22Rv1 (cell line): Measurements from ENCODE around the gene NOD1.

Source experiments
- H3K27ac ChIP-seq: fragments of 450-650 bp; 2 replicates; pipeline ENCODE4 v1.5.1; 2017
- ZFX ChIP-seq: fragments of 450-650 bp; IDR thresholded peaks from 2 replicates; pipeline ENCODE4 v1.6.1; 2017; ENCODE audit warnings: antibody characterized with exemption, borderline replicate concordance
- TF ChIP-seq, protein P1 (sequence below): fragments of 450-650 bp; IDR thresholded peaks from 2 replicates; pipeline ENCODE4 v1.5.1; 2017; ENCODE audit warnings: mild to moderate bottlenecking

The NOD1 gene

GRCh38 chr7:30458311-30458710, 20.3 kb downstream of the NOD1 start:
- no peak for TF ChIP-seq ZFX
- TF ChIP-seq, protein P1, sequence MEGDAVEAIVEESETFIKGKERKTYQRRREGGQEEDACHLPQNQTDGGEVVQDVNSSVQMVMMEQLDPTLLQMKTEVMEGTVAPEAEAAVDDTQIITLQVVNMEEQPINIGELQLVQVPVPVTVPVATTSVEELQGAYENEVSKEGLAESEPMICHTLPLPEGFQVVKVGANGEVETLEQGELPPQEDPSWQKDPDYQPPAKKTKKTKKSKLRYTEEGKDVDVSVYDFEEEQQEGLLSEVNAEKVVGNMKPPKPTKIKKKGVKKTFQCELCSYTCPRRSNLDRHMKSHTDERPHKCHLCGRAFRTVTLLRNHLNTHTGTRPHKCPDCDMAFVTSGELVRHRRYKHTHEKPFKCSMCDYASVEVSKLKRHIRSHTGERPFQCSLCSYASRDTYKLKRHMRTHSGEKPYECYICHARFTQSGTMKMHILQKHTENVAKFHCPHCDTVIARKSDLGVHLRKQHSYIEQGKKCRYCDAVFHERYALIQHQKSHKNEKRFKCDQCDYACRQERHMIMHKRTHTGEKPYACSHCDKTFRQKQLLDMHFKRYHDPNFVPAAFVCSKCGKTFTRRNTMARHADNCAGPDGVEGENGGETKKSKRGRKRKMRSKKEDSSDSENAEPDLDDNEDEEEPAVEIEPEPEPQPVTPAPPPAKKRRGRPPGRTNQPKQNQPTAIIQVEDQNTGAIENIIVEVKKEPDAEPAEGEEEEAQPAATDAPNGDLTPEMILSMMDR: no peak
- H3K27ac ChIP-seq: no peak overlapping the region

DNA sequence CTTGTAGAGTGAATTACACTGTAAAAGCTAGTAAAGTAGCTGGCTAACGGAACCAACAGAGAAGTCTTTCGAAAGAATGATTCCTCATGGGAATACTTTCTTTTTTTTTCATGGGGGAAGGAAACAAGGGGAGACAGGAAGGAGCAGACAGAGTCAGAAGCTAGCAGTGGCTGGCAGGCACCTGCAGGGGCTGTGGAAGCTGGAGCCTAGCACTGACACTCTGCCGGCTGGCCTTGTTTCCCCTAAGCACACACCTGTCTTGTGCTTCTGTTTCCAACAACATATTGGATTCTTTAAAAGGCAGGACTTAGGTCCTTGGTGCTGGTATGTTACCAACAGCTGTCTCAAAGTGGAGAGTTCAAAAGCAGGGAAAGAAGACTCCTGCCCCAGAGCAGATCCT, 24.7 kb downstream of the NOD1 start:
- H3K27ac ChIP-seq: no peak overlapping the region
- no peak for TF ChIP-seq ZFX
- TF ChIP-seq, protein P1: no peak

GRCh38 chr7:30453016-30453415, 25.6 kb downstream of the NOD1 start:
- TF ChIP-seq ZFX: no peak
- TF ChIP-seq, protein P1: no peak
- no peak overlapping the region for H3K27ac ChIP-seq

DNA sequence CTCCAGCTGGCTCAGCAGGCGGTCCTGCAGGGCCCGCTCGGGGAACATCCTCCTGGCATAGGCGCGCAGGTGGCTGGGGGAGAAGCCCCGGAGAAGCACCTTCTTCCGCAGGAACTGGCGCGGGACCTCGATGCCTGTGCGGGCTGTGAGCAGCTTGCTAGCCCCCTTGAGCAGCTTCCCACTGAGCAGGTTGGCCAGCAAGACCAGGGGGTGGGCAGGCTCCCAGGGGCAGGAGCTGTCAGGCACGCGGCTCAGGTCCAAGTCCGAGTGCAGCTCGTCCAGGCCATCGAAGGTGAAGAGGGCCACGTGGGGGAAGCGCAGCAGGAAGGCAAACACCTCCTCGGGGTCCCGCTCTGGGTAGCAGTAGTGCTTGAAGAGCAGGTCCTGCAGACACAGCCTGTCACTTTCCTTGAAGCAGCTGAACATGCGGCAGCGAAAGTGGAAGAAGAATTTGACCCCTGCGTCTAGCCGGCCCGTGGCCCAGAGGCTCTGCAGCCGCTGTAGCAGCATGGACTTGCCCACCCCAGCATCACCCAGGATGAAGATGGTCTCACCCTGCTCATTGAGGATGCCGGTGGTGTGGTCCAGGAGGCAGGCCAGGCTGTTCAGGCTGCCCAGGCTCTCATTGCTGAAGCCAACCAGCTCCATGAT, 26.2 kb downstream of the NOD1 start:
- H3K27ac ChIP-seq: no peak overlapping the region
- TF ChIP-seq ZFX: no peak
- TF ChIP-seq, protein P1: no peak

DNA sequence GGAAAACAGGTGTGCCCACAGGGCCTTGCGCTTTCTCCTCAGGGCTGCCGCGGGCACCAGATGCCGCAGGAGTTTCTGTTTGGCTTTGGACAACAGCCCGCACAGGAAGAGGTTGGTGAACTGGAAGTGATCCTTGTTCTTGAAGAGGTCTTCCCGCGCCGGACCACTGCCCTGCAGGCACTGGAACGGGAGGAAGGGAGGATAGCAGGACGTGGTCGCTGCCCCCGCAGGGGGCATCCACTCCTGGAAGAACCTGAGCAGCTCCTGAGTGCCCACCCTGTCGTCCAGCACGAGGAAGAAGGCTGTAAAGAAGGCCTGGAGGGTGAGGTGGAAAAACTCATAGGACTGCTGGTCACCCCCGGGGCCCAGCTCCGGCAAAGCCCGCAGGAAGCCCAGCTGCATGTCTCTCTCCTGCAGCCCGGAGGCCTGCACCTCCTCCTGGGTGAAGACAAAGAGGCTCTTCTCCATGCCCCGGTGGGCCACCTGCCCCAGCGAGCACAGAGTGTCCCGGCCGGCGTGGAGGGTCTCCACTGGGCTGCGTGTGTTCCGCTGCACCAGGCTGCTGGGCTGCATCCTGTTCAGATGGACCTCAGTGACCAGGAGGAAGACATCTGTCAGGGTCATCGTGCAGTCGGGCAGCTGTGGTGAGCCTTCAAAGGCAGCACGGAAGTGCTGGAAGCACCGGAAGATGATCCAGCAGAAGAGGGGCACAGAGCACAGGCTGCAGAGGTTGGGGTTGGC, 26.9 kb downstream of the NOD1 start:
- no peak overlapping the region for H3K27ac ChIP-seq
- TF ChIP-seq, protein P1: no peak
- TF ChIP-seq ZFX: no peak

- no peak for TF ChIP-seq ZFX
- TF ChIP-seq, protein P1: no peak
- H3K27ac ChIP-seq: no peak overlapping the region
Measured at GRCh38 chr7:30450983-30451497, 27.5 kb downstream of the NOD1 start.
